Inferior parietal cortex (tissue), 1 donor: Measurements from ENCODE around the gene CYBB.
"Not testable (repeated sequence)": the region's sequence is repeated elsewhere in the genome, so short reads cannot be mapped to it uniquely, and the experiment has no call there.

Experiments
- DNase-seq: peaks from one replicate; pipeline ENCODE4 v3.0.0-alpha.2; 2016; ENCODE audit errors: extremely low spot score

The CYBB gene

DNA sequence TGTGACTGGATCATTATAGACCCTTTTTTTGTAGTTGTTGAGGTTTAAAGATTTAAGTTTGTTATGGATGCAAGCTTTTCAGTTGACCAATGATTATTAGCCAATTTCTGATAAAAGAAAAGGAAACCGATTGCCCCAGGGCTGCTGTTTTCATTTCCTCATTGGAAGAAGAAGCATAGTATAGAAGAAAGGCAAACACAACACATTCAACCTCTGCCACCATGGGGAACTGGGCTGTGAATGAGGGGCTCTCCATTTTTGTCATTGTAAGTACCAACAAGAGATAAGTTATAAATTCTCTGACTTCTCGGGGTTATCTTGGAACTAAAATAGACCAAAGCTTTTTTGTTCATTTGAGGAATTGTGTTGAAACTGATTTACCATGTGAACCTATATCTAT lies at the start of gene CYBB:
CYBB (plus strand) TSS at position 203 of the 400 bp plus-strand sequence; CDS start at position 222, 19 bp downstream.
- no peak for DNase-seq

GRCh38 chrX:37745354-37745753 lies 34.5 kb upstream of the CYBB start:
- peak; percentile 73 for DNase-seq

GRCh38 chrX:37745835-37746217 lies 34.0 kb upstream of the CYBB start:
- no peak for DNase-seq

DNA sequence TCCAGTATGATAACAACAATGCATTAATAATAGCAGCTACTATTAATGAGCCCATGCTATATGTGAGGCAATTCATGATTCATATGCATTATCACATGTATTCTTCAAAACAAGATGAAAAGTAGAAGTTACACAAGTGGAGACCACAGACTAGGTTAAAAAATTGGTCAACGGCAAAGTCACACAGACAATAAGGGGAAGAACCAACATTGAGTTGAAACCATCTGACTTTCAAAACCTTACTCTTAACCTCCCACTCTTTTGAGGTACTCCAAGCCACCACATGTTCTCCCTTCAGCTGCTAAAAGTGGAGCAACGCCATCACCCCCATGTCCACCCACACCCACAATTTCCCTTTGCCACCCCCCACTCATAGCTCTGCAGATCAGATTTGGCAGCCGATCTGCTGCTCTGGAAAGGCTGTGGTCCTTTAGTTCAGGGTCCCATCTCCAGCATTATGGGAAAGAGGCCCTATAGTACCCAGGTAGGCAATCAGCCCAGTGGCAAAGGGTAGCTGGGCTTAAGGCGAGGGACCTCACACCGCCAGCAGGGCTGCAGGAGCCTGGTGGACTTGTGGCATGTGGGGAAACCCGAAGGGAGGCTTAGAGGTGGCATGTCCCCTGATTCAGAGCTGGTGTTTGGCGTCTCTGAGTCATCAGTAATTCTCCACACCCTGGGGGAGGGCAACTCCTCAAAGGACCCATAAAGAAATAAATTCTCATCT lies 33.5 kb upstream of the CYBB start:
- no peak for DNase-seq

DNA sequence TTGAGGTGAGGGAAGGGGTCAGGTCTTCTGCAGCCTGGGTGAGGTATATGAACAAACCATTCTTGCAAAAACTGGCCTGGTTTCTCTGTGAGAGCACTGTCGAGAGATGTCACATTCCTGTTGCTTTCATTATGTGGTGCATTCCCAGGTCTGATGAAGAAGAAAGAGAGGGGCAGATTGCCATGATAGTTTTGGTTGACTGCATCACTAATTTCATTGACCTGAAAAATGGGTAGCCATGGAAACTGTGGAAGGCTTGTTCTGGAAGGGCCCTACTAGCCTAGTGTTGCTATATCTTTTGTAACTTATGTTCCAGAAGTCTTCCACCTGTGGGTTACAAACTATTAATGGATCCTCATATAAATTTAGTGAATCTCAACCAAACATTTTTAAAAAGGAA lies 32.9 kb upstream of the CYBB start:
- DNase-seq = no peak

DNA sequence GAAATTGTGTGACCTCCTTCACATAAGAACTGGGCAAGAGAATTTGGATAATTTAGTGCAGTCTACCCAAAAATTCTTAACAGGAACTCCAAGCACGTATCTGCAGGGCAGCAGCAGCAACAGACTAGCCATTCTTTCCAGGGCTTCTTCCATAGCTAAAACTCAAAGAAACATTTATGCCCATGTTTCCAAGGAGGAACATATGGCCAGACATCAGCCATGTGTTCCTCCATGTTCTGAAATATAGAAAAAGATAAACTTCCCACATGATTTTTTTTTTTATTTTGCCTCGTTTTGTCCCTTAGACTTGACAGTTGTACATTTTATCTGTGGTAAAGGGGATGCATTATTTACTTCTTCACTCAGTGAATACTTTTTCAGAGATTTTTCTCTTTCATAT lies 27.6 kb upstream of the CYBB start:
- DNase-seq = no peak

GRCh38 chrX:37752936-37753335 lies 26.9 kb upstream of the CYBB start:
- no peak for DNase-seq

DNA sequence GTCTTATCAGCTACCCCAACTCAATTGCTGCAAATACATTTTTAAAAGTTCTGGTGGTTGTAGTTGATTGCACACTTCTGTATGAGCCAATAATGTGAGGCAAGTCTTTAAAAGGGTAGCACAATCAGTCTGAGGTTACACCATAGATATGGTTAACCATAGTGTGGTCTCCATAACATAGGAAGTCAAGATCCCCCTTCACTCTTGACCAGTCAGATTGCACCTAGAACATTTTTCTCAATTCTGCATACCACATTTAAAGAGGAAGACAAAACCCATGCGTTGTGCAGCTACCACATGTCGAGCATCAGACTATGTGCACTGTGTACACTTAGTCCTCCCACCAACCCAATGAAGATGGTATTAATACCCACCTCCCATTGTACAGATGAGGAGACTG lies 26.5 kb upstream of the CYBB start:
- DNase-seq = no peak

DNA sequence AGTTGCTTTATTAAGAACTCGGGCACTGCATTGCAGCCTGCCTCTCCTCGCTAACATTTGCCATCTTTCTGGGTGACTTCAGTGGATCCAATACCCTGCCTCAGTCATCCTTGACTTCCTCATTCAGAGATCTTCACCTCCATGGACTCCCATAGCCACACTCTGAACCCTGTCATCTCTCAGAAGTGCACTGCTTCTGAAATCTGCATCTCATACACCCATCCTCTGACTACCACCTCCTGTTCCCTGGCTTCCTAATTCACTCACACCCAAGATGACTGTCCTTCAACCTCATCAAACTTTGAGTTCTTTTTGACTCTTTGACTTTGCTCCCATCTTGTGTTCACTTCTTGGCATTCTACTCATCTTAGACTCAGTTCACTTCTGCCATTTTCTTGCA lies 25.3 kb upstream of the CYBB start:
- no peak for DNase-seq

DNA sequence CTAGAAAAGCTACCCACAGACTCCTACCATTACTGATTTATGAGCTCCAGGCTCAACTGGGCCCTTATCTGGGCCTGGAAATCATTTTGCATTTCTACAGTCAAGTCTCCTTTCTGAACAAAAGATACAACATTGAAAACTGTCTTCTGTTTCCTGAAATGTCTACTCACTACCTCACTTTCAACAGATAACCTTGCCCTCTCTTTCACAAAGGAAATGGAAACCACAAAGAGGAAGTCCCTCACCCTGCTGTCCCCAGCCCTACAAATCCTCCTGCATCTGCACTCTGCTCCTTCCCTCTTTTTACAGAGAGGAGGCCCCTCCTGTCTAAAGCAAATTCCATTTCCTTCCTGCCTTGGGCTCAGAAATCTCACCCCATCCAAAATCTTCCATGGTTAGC lies 24.8 kb upstream of the CYBB start:
- DNase-seq = no peak

GRCh38 chrX:37757082-37757481 lies 22.8 kb upstream of the CYBB start:
- DNase-seq = no peak

- no peak for DNase-seq
Measured at GRCh38 chrX:37759351-37759750, 20.5 kb upstream of the CYBB start.

GRCh38 chrX:37759878-37760418 lies 19.9 kb upstream of the CYBB start:
- no peak for DNase-seq

GRCh38 chrX:37763400-37763799 lies 16.5 kb upstream of the CYBB start:
- DNase-seq = no peak

DNA sequence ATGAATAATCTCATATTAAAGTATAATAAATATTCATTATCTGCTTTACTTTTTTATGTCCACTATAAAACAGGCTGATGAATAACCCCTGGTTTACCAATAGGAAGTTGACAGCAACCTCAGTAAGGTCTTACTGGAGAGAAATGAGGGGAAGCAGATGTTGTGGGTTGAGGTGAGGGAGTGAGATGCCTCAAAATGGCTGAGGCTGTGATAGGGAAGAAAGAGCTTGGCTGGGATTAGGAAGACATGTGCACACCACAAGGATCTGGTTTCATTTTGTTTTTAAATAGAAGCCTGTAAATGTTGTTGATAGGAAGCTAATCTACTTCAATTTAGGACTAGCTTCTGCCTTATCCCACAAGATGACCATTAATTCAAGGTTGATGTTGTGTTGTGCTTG lies 14.4 kb upstream of the CYBB start:
- no peak for DNase-seq

GRCh38 chrX:37767430-37767829 lies 12.4 kb upstream of the CYBB start:
- no peak for DNase-seq

GRCh38 chrX:37768866-37769265 lies 11.0 kb upstream of the CYBB start:
- not testable (repeated sequence) for DNase-seq

DNA sequence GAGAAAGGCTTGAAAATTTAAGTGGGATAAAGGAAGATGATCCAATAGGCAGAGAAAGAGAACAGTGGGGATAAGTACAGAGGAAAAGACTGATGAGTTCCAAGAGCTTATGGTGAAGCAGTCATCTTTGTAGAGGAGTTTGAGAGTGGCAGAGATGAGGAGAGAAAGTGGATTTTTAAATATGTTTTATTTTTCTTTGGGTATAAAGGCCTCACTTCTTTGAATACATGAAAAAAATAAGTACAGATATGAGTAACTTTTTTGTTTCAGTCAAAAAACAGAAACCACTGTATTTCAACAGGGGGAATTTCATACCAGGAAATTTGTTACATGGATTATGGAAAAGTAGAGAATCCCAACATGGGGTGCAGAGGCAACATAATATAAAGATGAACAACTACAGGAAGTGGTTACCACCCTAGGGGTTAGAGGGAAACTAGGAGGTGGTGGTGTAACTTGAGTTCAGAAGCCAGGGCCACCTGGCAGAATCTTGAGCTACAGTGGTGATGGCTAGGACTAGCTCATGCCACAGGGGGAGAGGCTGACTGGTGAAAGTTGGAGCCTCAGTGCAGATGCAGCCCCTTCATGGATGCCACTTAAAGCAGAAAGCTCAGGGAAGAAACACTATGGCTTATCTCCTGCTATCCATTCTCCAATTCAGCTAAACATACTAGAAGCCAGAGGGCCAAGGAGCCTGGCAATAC lies 3.4 kb upstream of the CYBB start:
- no peak for DNase-seq

GRCh38 chrX:37776987-37777325 lies 2.9 kb upstream of the CYBB start:
- no peak for DNase-seq

DNA sequence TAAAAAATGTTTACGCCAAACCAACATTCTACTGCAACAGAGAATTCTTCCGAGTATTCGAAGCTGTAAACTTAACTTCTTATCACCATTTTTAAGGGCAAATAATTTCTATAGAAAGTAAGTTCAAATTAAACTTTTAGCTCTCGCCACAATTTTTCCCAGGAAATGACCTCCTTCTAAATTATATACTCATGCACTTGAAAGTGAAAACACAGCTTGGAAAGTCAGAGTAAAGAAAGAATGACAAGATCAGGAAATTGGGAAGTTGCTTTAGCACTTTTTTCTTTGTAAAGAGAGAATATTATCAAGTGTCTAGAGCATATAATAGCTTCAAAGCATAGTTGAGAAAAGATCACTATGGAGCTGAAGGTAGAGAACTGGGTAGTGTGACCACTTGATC lies 1.2 kb downstream of the CYBB start:
- no peak for DNase-seq

DNA sequence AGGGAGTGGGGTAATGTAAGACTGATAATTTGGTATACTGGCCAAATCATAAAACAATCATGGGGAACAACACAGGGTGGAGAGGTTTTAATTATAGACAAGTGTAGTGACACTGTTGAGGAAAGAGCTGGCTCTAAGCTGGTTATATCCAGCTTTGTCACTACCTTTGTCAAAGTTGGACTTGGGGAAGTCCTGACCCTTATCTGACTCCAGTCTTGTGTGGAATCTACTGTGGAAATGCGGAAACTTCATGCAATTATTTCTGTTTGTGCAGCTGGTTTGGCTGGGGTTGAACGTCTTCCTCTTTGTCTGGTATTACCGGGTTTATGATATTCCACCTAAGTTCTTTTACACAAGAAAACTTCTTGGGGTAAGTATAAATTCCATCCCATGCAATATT lies 2.0 kb downstream of the CYBB start:
- no peak for DNase-seq

GRCh38 chrX:37782359-37782758 lies 2.5 kb downstream of the CYBB start:
- no peak for DNase-seq

DNA sequence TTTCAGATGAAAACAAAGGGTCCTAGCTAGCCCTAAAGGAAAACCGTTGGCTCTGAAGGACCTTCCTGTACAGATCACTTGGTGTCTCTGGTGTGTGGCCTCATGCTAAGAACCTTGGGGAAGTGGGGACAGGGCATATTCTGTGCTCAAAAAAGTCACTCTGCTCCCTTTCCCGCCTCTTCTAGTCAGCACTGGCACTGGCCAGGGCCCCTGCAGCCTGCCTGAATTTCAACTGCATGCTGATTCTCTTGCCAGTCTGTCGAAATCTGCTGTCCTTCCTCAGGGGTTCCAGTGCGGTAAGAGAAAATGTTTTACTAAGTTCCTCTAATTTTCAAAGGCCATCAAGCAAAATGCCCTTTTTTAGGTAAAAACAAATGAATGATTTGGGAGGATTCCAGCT lies 3.4 kb downstream of the CYBB start:
- no peak for DNase-seq
